ENCODE results near the gene CA12. TPM values are rescaled to one million over a fixed set of nuclear protein-coding genes. Genes with fewer than 3 reads are reported as not detected.

Gene CA12
- total and polyA plus RNA-seq, 9 of the 15 experiments (the other 6 are each of a cell fraction or from before 2014, with no cell fraction given): 0.01 to 0.78 (median 0.15) TPM; not detected in 1

DNA sequence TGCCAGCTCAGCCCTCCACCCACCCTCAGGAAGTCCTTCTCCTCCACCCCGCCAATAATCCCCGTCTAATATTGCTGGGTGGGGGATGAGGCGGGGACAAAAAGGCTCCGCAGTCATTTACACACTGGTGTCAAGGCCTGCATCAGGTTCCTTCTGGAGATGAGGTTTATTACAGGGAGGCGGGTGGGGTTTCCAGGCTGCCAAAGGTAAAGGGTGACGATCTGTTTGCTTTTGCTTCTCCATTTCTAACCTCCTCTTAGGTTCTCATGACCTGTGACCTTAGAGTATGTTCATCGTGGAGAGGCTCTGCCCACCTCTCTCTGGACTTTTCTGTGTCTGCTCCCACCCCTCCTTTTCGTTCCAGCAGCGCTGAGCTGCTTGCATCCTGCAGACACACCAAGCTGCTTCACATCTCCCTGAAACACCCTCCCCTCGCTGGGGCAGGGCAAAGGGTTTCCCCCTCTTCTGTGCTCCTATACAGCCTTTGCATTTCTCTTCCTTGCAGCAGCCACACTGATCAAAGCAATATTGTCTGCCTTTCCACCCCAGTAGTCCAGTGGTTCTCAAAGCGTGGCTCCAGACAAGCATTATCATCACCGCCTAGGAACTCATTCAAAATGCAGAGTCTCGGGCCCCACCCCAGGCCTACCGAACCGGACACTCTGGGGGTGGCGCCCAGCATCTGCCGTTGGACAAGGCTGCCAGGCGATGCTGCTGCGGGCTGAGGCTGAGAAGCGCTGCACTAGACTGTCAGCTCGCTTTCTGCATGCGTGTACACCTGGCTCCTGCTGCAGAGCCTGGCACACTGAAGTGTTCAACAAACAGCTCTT is 26.6 kb downstream of the CA12 start:
- TF ChIP-seq NR2F6 (CRISPR knock-in tag; IDR thresholded peaks at IDR 0.05) (no peak), RAD51 (IDR thresholded peaks at IDR 0.05; ENCODE audit: borderline replicate concordance, low read depth) (no peak)
- Histone ChIP-seq H3K79me2 (ENCODE audit: control insufficient read depth, insufficient read depth, low read length) (no peaks in the 10 kb centered on the region), H3K9me1 (ENCODE audit: control insufficient read depth, insufficient read depth, low read length) (no peaks in the 10 kb centered on the region), H2AFZ (ENCODE audit: low read depth, low read length) (peak overlapping the region; percentile 19; the same call in 1 of the 2 replicates), H3K27ac (ENCODE audit: extremely low read depth, low read depth, low read length) (no peak overlapping the region), H3K4me1 (replicated peaks in 1 of 2; ENCODE audit: control insufficient read depth in 2 of 2, insufficient read depth in 2 of 2, low read length in 2 of 2) (peaks cover 6 to 7% of the 10 kb centered on the region in 2 experiments; a peak in 4 of 5 replicates), H3K36me3 (ENCODE audit: control insufficient read depth, insufficient read depth, low read length) (no peaks in the 10 kb centered on the region), H3K9ac (ENCODE audit: insufficient read depth in 1 of 2, low read depth in 2 of 2, low read length in 2 of 2) (no peak overlapping the region), H4K20me1 (replicated peaks; ENCODE audit: control insufficient read depth, insufficient read depth, low read length) (no peaks in the 10 kb centered on the region), H3K27me3 (ENCODE audit: control insufficient read depth in 2 of 2, insufficient read depth in 2 of 2, low read length in 2 of 2) (no peaks in the 10 kb centered on the region), H3K9me3 (replicated peaks; ENCODE audit: control insufficient read depth, insufficient read depth, low read depth, low read length) (no peaks in the 10 kb centered on the region), H3K4me2 (ENCODE audit: insufficient read depth, low read length) (no peak overlapping the region), H3K4me3 (no peak overlapping the region)
- no peak for FAIRE-seq
- no peak for ATAC-seq
- in situ Hi-C loops (cut with MboI) (no loop called here), intact Hi-C loops (cut with micrococcal nuclease) (no loop called here)
- WGBS (ENCODE audit: insufficient coverage, low coverage, missing lambda C conversion rate): 52% methylated on average over 22 of the region's 22 CpGs
- BruUV-seq (replicated peaks): no TSS peak
- ChIA-PET POLR2A (interaction anchor here (0.6 kb wide), 1 partner anchor 15 kb away, joined by 3 read pairs; no protein-coding TSS in a partner anchor), CTCF (ENCODE audit: low intra/inter-chr PET ratio) (no interaction called here)
- DNase-seq (ENCODE audit: extremely low read depth in 1 of 4, low spot score in 3 of 4): no peak

DNA sequence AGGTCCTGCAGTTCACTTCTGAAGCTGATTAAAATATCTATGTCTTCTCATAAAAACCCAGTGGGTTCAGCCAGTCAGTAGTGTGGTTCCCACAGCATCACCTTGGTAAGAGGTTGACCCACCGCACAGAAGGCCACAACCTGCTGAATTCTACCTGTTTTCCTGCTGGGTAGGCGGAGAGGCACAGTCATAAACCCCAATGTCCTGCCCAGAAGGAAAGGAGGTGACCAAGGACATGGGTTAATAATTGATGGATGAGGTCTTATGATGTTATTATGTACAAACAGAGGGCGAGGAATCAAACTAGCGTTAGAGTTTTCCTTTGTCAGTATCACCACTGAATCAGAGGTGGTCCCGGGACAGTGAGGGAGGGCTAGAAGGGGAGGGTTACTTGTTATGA is 27.8 kb downstream of the CA12 start:
- H4K20me1 ChIP-seq (replicated peaks; ENCODE audit: control insufficient read depth, insufficient read depth, low read length): no peaks in the 10 kb centered on the region
- no peaks in the 10 kb centered on the region for H3K79me2 ChIP-seq (ENCODE audit: control insufficient read depth, insufficient read depth, low read length)
- H3K9me1 ChIP-seq (ENCODE audit: control insufficient read depth, insufficient read depth, low read length): no peaks in the 10 kb centered on the region
- no peaks in the 10 kb centered on the region for H3K27me3 ChIP-seq (ENCODE audit: control insufficient read depth in 2 of 2, insufficient read depth in 2 of 2, low read length in 2 of 2)
- intact Hi-C loops (cut with micrococcal nuclease): no loop called here
- CTCF ChIA-PET (ENCODE audit: low intra/inter-chr PET ratio): no interaction called here
- no peak overlapping the region for H3K4me2 ChIP-seq (ENCODE audit: insufficient read depth, low read length)
- WGBS (ENCODE audit: insufficient coverage, low coverage, missing lambda C conversion rate): 36% methylated on average over 5 of the region's 5 CpGs
- H3K4me1 ChIP-seq (replicated peaks in 1 of 2; ENCODE audit: control insufficient read depth in 2 of 2, insufficient read depth in 2 of 2, low read length in 2 of 2): peaks cover 0 to 7% of the 10 kb centered on the region in 2 experiments; a peak in 2 of 5 replicates
- H3K9me3 ChIP-seq (replicated peaks; ENCODE audit: control insufficient read depth, insufficient read depth, low read depth, low read length): no peaks in the 10 kb centered on the region
- no TSS peak for BruUV-seq (replicated peaks)
- H3K4me3 ChIP-seq: no peak overlapping the region
- POLR2A ChIA-PET: interaction anchor here (0.6 to 1.6 kb wide), 2 partner anchors 9 to 78 kb away, joined by 4 to 8 read pairs; no protein-coding TSS in a partner anchor
- H3K27ac ChIP-seq (ENCODE audit: extremely low read depth, low read depth, low read length): no peak overlapping the region
- H3K9ac ChIP-seq (ENCODE audit: insufficient read depth in 1 of 2, low read depth in 2 of 2, low read length in 2 of 2): no peak overlapping the region
- DNase-seq (ENCODE audit: extremely low read depth in 1 of 4, low spot score in 3 of 4) (no peak), FAIRE-seq (no peak), ATAC-seq (no peak)
- no peak for TF ChIP-seq CHD1 (IDR thresholded peaks at IDR 0.05; ENCODE audit: low read length)
- TF ChIP-seq FOXM1 (IDR thresholded peaks at IDR 0.05; ENCODE audit: low read depth): no peak
- TF ChIP-seq FOXM1 (CRISPR knock-in tag; IDR thresholded peaks at IDR 0.05; ENCODE audit: low read depth): no peak
- no peak for TF ChIP-seq ZNF668 (CRISPR knock-in tag; IDR thresholded peaks at IDR 0.05)
- no peak for TF ChIP-seq NFE2L1 (tag; IDR thresholded peaks at IDR 0.05; ENCODE audit: borderline replicate concordance, low read depth)
- TF ChIP-seq PTTG1 (tag; IDR thresholded peaks at IDR 0.05; ENCODE audit: low read depth): no peak
- no peak overlapping the region for H2AFZ ChIP-seq (ENCODE audit: low read depth, low read length)
- in situ Hi-C loops (cut with MboI): no loop called here
- no peaks in the 10 kb centered on the region for H3K36me3 ChIP-seq (ENCODE audit: control insufficient read depth, insufficient read depth, low read length)
